Measurements from ENCODE around the gene PDZD8. TPM values are rescaled to one million over a fixed set of nuclear protein-coding genes. Genes with fewer than 3 reads are reported as not detected.

Gene PDZD8
- total and polyA plus RNA-seq, 2 donors: 14.5 to 28.2 TPM

DNA sequence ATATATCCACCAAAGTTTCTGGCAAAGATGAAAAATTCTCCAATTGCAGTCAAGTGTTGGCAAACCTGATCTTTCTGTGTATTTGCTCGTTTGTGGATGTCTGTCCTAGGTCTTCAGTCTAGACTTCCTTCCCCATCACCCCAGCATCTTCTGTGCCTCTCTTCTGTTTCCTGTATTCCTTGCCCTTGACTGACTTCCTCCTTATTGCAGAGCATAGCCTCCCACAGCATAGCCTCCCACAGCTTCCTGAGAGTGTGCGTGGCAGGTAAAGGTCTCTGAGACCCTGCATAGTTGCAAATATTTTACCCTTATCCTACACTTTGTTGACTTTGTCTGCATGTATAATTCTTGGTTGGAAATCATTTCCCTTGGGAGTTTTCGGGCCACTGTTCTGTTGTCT, 116.0 kb downstream of the PDZD8 start:
- Histone ChIP-seq H3K36me3 (ENCODE audit: insufficient read depth) (no peaks in the 10 kb centered on the region), H3K4me1 (ENCODE audit: insufficient read depth) (no peaks in the 10 kb centered on the region), H3K27ac (ENCODE audit: low read depth) (no peak overlapping the region), H3K4me3 (ENCODE audit: low read depth, low read length) (no peak overlapping the region)
- WGBS: 65% methylated on average over 3 of the region's 3 CpGs
- DNase-seq (ENCODE audit: extremely low spot score): no peak

DNA sequence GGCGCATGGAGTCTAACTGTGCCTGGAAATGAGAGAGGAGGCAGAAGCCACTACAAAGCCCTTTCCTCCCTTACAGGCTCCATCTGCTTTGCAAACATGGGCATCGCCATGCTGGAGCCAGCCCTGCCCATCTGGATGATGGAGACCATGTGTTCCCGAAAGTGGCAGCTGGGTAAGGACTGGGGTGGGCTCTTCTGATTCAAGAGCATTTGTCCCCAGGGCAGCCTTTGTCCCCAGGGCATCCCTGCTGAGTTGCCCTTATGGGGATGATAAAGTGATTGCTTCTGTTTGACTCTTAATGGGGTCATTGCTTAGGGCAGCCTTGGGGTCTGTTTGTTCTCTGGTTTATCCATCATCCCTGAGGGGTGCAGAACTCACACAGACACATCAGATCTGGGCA, 117.5 kb downstream of the PDZD8 start:
- no peak overlapping the region for H3K4me3 ChIP-seq (ENCODE audit: low read depth, low read length)
- H3K36me3 ChIP-seq (ENCODE audit: insufficient read depth): no peaks in the 10 kb centered on the region
- WGBS: 80% methylated on average over 3 of the region's 3 CpGs
- DNase-seq (ENCODE audit: extremely low spot score): no peak
- H3K4me1 ChIP-seq (ENCODE audit: insufficient read depth): no peaks in the 10 kb centered on the region
- H3K27ac ChIP-seq (ENCODE audit: low read depth): no peak overlapping the region

DNA sequence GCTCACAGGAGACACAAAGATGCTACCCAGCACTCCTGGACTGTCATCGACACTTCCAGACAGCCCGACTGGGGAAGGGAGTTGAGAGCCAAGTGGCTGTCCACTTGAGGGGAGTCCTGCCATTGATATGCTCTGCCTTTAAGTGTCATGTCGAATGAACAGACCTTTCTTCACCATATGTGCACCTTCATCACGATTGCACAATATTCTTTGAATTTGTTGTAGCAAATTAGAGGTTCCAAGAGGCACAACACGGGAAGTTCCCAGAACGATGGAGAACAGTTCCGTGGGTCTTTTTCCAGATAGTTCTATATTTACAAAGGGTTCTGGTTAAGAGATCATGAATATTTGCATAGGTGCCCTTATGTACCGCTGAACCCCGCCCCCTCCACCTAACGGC, 118.3 kb downstream of the PDZD8 start:
- H3K4me1 ChIP-seq (ENCODE audit: insufficient read depth): no peaks in the 10 kb centered on the region
- H3K4me3 ChIP-seq (ENCODE audit: low read depth, low read length): no peak overlapping the region
- WGBS: 82% methylated on average over 10 of the region's 10 CpGs
- H3K27ac ChIP-seq (ENCODE audit: low read depth): no peak overlapping the region
- no peaks in the 10 kb centered on the region for H3K36me3 ChIP-seq (ENCODE audit: insufficient read depth)
- DNase-seq (ENCODE audit: extremely low spot score): no peak

DNA sequence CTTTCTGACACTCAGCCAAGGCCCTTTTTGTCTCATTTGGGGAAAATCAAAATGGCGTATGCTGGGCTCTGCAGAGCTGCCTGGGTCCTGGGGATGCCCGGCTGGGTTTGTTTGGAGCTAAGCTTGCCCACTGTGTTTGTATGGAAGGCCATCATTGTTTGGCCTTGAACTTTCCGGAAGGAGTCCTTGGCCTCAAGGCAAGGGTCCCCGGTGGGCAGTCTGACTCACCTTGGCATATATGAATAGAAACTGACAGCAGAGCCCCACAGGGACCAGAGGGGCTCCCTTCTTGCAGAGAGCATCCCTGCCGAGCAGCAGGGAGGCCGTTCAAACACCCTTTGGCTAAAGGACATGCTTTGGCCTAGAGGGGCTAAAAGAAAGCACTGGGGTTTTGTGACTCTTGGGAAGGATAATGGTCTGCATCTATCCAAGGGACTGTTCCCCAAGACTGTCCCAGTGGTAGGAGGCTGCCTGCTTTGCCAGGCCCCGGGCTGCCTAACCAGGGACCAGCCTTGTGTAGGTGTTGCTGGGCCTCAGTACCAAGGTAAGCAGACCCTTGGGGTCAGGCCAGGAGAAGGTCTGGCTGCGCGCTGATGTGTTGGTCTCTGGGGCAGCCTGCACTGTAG, 119.3 kb downstream of the PDZD8 start:
- WGBS: 95% methylated on average over 9 of the region's 9 CpGs
- no peaks in the 10 kb centered on the region for H3K36me3 ChIP-seq (ENCODE audit: insufficient read depth)
- DNase-seq (ENCODE audit: extremely low spot score): no peak
- H3K27ac ChIP-seq (ENCODE audit: low read depth): no peak overlapping the region
- no peak overlapping the region for H3K4me3 ChIP-seq (ENCODE audit: low read depth, low read length)
- H3K4me1 ChIP-seq (ENCODE audit: insufficient read depth): no peaks in the 10 kb centered on the region

DNA sequence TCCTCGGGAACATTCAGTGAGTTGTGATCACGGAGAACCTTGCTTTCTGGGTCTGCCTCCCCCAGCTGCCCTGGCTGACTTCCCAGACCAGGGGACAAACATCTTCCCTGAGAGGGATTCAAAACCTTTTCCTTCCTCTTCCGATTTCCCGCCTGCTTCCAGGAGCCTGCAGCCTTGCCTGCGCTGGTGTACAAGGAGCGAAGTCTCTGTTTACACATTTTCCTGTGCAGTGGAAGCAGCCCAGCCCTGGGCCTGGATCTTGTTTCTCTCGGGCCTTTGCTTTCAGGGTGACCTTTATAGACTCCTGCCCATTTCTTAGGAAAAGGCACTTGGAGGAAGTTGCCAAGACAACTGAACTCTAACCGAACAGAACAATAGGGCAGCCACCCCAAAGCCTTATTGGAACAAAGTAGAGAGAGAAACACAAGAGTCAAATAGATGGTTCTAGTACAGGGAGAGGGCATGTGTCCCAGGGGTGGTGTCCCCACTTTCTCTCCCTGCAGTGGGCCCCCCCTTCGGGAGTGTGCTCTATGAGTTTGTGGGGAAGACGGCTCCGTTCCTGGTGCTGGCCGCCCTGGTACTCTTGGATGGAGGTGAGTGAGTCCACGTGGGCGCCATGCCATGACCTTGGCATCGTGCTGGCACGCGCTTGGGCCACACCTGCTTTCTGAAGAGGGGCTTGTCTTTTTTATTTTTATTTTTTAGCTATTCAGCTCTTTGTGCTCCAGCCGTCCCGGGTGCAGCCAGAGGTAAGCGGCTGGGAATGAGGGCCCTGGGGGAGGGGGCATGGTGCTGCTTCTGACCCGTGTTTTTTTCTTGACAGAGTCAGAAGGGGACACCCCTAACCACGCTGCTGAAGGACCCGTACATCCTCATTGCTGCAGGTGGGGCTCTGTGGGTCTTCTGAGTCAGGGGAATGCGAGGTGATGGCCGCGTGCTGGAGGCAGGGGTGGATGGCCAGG, 120.2 kb downstream of the PDZD8 start:
- no peak overlapping the region for H3K4me3 ChIP-seq (ENCODE audit: low read depth, low read length)
- WGBS: 81% methylated on average over 26 of the region's 26 CpGs
- no peak for DNase-seq (ENCODE audit: extremely low spot score)
- H3K4me1 ChIP-seq (ENCODE audit: insufficient read depth): no peaks in the 10 kb centered on the region
- no peaks in the 10 kb centered on the region for H3K36me3 ChIP-seq (ENCODE audit: insufficient read depth)
- H3K27ac ChIP-seq (ENCODE audit: low read depth): no peak overlapping the region

DNA sequence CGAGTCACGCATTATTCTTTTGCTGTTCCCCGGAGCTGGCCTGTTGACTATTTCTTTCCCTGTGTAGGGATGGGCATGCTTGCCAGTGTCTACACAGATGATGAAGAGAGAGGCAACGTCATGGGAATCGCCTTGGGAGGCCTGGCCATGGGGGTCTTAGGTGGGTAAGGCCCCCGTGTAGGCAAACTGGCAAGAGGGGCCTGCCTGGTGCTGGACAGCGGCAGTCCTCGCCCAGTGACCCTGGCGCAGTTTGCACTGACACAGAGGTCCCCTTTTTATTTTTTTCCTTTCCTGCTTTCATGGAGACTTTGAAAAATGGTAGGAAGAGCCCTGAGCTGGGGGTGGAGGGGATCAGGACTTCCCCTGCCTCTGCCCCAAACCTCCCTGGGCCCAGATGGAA, 120.9 kb downstream of the PDZD8 start:
- DNase-seq (ENCODE audit: extremely low spot score): no peak

DNA sequence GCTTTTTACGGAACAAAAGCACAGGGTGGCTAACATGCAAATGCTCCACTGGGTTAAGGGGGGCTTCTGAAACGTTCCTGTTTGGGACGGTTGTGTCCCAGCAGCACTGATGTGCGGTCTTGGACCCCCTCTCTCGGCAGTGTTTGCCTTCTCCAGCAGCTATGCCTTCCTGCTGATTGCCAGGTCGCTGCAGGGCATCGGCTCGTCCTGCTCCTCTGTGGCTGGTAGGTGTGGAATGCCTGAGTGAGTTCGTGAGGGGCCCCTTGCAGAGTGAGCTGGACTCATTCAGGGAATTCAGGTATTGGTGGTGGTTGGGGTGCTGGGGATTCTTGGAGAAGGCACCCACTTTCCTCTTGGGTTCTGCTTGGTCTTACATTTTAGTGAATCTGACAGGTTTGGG, 121.3 kb downstream of the PDZD8 start:
- Histone ChIP-seq H3K27ac (ENCODE audit: low read depth) (no peak overlapping the region), H3K4me1 (ENCODE audit: insufficient read depth) (no peaks in the 10 kb centered on the region), H3K36me3 (ENCODE audit: insufficient read depth) (no peaks in the 10 kb centered on the region), H3K4me3 (ENCODE audit: low read depth, low read length) (no peak overlapping the region)
- WGBS: 72% methylated on average over 9 of the region's 9 CpGs
- no peak for DNase-seq (ENCODE audit: extremely low spot score)

More for the DNA sequence above, 120.9 kb downstream of the PDZD8 start:
- no peaks in the 10 kb centered on the region for H3K4me1 ChIP-seq (ENCODE audit: insufficient read depth)
- 76% methylated on average over 9 of the region's 9 CpGs for WGBS
- no peak overlapping the region for H3K4me3 ChIP-seq (ENCODE audit: low read depth, low read length)
- no peak overlapping the region for H3K27ac ChIP-seq (ENCODE audit: low read depth)
- H3K36me3 ChIP-seq (ENCODE audit: insufficient read depth): no peaks in the 10 kb centered on the region

DNA sequence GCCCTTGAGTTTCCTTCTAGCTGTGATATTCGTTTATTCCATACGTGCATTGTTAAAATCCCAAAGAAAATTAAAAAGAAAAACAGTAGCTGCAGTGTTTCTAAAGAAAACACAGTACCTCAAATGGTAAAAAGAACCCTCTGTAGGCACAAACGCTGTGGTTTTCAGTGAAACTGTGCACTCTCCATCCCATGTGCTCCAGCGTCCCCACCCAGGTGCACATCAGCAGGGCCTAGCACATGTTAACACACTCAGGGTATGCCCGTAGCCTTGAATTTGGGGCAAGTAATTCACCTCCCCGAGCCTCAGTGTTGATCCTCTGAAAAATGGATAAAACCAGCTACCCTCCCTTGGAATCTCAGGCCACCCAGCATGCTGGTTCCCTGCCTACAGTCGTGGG, 124.8 kb downstream of the PDZD8 start:
- no peak for DNase-seq (ENCODE audit: extremely low spot score)
- no peak overlapping the region for H3K4me3 ChIP-seq (ENCODE audit: low read depth, low read length)
- WGBS: 58% methylated on average over 7 of the region's 7 CpGs
- no peaks in the 10 kb centered on the region for H3K4me1 ChIP-seq (ENCODE audit: insufficient read depth)
- H3K36me3 ChIP-seq (ENCODE audit: insufficient read depth): no peaks in the 10 kb centered on the region
- H3K27ac ChIP-seq (ENCODE audit: low read depth): no peak overlapping the region

DNA sequence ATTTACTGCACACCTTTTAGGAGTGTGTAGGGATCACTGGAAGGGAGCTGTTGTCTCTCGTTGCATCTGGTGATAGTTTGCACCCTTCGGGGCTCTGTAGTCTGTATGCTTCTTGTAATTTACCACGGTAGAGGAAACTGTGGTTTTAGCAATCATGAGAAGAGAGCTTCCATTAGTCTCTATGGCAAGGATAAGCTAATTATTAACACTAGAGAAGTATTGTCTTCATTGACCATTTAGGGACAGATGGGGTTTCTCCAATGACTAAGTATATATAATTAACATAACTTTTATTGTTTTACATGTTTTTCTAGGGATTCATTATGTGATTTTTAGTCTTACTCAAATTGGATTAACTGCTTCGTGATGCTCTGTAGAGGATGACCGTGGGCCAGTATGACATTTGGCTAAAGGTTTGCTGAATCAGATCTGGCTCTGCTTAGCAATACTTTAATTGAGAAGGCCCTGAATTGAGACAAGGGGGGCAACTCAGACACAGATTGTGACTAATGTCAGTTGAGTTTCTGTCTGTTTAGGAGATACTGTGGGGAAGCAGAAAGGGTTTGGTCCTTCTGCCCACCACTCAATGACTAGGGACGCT, 125.6 kb downstream of the PDZD8 start:
- H3K36me3 ChIP-seq (ENCODE audit: insufficient read depth): no peaks in the 10 kb centered on the region
- H3K4me1 ChIP-seq (ENCODE audit: insufficient read depth): no peaks in the 10 kb centered on the region
- 66% methylated on average over 6 of the region's 6 CpGs for WGBS
- no peak overlapping the region for H3K4me3 ChIP-seq (ENCODE audit: low read depth, low read length)
- no peak for DNase-seq (ENCODE audit: extremely low spot score)
- no peak overlapping the region for H3K27ac ChIP-seq (ENCODE audit: low read depth)

DNA sequence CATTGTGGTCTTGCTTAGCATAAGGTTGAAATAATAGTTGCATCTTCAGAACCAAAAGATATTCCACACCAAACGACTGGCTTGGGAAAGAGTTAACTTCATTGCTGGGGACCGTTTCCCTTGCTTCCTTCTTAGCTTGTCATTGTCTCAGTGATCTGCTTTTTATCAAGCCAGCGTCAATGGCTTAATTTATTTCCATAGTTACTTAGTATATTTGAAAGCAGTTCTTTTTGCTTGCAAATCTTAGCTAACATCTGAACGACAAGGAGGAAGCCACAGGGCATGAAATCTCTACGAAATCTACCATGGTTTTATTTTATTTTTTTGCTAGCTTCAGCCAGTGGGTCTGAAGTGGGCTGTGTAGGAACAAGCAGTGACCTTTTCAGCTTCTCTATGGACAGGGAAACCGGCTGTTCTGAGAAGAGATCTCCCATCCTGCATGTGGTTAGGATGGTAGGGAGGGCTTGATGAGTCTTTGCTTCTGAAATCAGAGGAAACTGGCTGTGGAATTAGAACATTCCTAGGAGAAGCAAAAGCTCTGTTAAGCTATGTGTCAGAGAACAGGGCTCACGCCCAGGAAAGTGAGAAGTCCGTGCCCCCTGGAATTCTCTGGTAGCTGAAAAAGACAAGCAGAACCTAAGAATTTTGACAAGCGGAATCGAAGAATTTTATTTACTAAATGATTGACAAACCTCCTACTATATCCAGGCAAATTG, 126.3 kb downstream of the PDZD8 start:
- no peaks in the 10 kb centered on the region for H3K36me3 ChIP-seq (ENCODE audit: insufficient read depth)
- no peak overlapping the region for H3K4me3 ChIP-seq (ENCODE audit: low read depth, low read length)
- no peak overlapping the region for H3K27ac ChIP-seq (ENCODE audit: low read depth)
- 33% methylated on average over 10 of the region's 10 CpGs for WGBS
- DNase-seq (ENCODE audit: extremely low spot score): no peak
- no peaks in the 10 kb centered on the region for H3K4me1 ChIP-seq (ENCODE audit: insufficient read depth)

DNA sequence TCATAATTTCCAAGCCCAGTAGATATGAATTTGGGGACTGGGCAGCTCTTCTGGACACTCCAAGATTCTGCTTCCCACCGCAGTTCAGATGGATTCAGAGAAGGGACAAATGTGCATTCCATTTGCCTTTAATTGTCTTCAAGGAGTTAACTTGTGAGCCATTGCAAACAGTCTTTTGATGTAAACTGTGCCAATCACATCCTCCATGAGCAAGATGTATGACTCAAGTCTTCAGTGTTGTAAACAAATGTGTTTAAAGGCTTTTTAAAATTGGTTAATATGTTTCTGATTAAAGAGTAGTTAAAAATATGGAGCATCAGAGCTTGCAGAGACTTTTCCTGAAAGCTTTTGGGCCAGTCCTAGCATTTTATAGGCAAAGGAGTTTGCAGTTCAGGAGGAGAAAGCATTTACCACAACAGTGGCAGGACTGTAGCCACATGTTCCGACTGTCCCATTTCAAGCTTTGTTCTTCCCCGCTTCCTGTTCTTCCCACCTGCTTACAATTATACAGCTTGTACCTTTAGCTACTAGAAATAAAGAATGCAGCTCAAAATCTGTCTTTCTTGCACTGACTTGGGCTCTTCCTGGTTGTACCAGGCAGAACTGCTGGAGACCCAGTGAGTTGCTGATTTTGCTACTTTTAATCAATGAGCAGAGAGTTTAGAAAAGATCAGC, 128.1 kb downstream of the PDZD8 start:
- no peak for DNase-seq (ENCODE audit: extremely low spot score)
- 64% methylated on average over 3 of the region's 3 CpGs for WGBS
- H3K4me1 ChIP-seq (ENCODE audit: insufficient read depth): no peaks in the 10 kb centered on the region
- no peak overlapping the region for H3K4me3 ChIP-seq (ENCODE audit: low read depth, low read length)
- no peak overlapping the region for H3K27ac ChIP-seq (ENCODE audit: low read depth)
- no peaks in the 10 kb centered on the region for H3K36me3 ChIP-seq (ENCODE audit: insufficient read depth)

DNA sequence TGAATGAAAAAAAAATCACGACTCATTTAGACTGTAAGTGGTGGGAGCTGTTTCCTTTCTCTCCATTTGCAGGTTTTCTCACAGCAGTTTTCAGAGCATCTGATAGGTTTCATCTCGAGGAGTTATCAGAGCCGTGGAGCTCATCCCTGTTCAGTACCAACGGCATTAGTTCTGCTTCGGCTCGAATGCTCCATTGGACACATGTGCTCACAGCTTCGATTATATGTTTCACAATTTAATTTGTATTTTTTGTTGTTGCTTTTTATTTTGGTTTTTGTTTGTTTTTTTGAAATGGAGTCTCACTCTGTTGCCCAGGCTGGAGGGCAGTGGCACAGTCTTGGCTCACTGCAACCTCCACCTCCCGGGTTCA, 132.8 kb downstream of the PDZD8 start:
- 84% methylated on average over 8 of the region's 8 CpGs for WGBS
- H3K36me3 ChIP-seq (ENCODE audit: insufficient read depth): no peaks in the 10 kb centered on the region
- no peak overlapping the region for H3K27ac ChIP-seq (ENCODE audit: low read depth)
- H3K4me1 ChIP-seq (ENCODE audit: insufficient read depth): no peaks in the 10 kb centered on the region
- no peak for DNase-seq (ENCODE audit: extremely low spot score)
- no peak overlapping the region for H3K4me3 ChIP-seq (ENCODE audit: low read depth, low read length)
